Activated CD4-positive, alpha-beta T cell treated with anti-CD3 and anti-CD28 coated beads, Interleukin-2, amount 10 ng/mL, durations not matched to agents 24 days and 14 days (primary cell): ENCODE data around the gene CCNY. TPM values are rescaled to one million over a fixed set of nuclear protein-coding genes. Genes with fewer than 3 reads are reported as not detected.
A peak's percentile ranks its signal among the peaks of the same experiment; 100 is the strongest.

Experiments used
- DNase-seq: peaks from one replicate; pipeline ENCODE4 v3.0.0; 2022
- H3K27ac Mint-ChIP-seq: one replicate; pipeline ENCODE4 v1.8.0; 2022; ENCODE audit warnings: mild to moderate bottlenecking, mixed read lengths
- H3K27me3 Mint-ChIP-seq: one replicate; pipeline ENCODE4 v1.8.0; 2022; ENCODE audit warnings: mixed read lengths
- H3K36me3 Mint-ChIP-seq: one replicate; pipeline ENCODE4 v1.8.0; 2022; ENCODE audit warnings: low read depth, mild to moderate bottlenecking, mixed read lengths
- H3K4me1 Mint-ChIP-seq: one replicate; pipeline ENCODE4 v1.8.0; 2021; ENCODE audit warnings: mixed read lengths
- H3K4me3 Mint-ChIP-seq: one replicate; pipeline ENCODE4 v1.8.0; 2022; ENCODE audit warnings: mild to moderate bottlenecking, moderate library complexity, mixed read lengths
- H3K9me3 Mint-ChIP-seq: one replicate; pipeline ENCODE4 v1.8.0; 2021; ENCODE audit warnings: mixed read lengths
- intact Hi-C: fragments of 100-400 bp; cut with micrococcal nuclease; formaldehyde crosslinking; loops from one replicate; pipeline ENCODE4 v1.15.1; 2023
- total RNA-seq: library from RNA; stranded (reverse); gene quantifications from 2 replicates; pipeline ENCODE4 v1.2.3, GENCODE V29; 2022

Gene CCNY
- total RNA-seq, 1 donor from 2014 or later, result 58.8 TPM

DNA sequence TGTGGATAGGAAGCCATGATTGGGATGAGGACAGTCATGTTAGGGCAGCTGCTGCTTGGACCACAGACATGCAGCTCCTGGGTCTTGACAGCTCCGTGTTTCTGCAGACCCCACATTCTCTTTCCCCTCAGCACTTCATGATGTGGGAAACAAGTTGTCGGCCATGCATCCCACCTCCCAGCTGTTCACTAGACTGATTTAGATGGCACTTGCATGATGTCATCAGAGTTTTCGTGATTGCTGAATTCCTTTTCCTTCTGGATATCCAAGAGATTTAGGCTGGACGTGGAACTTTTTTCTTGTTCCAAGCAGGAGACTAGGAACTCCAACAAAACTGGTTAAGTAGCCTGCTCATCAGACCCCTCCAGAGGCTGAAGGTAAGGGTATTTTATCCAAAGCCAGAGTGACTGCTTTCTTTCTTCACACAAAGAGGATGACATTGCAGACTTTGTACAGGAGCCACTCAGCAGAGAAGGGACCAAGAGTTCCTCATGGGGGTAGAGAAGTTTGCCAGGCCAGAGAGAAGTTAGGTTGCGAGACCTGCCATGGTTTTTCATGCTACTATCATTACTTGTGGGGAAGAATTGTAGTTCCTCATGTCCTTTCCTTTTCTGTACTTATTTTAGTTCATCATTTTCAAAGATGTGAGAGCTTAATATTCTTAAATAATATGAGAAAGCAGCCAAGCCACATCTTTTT is 151.2 kb downstream of the CCNY start:
- H3K4me3 Mint-ChIP-seq, result no peak overlapping the region
- H3K27ac Mint-ChIP-seq, result no peak overlapping the region
- DNase-seq, result no peak
- H3K4me1 Mint-ChIP-seq, result peaks cover 2% of the 10 kb centered on the region
- H3K36me3 Mint-ChIP-seq, result peaks cover 15% of the 10 kb centered on the region
- H3K9me3 Mint-ChIP-seq, result no peaks in the 10 kb centered on the region
- intact Hi-C loops, result no loop called here
- H3K27me3 Mint-ChIP-seq, result no peaks in the 10 kb centered on the region

- no peak overlapping the region for H3K4me3 Mint-ChIP-seq
Observed at GRCh38 chr10:35488228-35488627, 151.9 kb downstream of the CCNY start.

DNA sequence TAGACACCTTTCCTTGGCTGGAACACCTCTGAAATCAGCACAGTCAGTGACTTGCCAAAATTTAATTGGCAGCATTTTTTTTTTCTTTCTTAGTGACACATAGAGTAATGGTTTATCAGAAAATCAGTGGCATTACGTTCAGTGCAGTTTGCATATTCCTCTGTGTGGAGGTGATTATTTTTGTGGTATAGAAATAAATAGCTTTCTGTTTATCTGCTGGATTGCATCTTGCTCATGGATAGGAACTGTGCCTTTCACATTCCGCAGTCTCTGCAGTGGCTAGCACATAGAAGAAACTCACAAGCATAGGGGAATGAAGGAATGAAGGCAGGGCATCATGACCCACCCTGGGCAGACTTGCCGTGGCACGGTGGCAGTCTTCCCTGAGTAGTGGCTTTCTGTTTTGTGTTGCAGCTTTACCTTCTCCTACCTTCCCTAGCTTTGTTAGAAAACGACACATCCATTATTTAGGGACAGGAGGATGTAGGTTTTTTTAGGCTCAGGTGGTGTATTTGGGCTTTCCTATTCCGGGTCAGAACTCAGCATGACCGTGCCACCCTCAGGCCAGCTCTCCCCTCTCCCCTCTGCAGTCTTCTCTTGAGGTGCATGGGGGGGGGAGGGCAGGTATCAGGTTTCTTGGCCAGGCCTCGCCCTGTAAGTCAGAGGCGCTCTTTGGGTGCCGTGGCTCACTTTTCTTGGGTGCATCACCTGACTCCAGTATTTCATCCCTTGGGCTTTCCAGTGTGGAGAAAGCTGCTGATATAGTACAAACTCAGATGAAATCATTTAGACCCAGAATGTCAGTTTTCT is 156.3 kb downstream of the CCNY start:
- Mint-ChIP-seq H3K4me3 (no peak overlapping the region), H3K36me3 (no peaks in the 10 kb centered on the region), H3K27ac (no peak overlapping the region), H3K9me3 (no peaks in the 10 kb centered on the region), H3K4me1 (peaks cover 9% of the 10 kb centered on the region), H3K27me3 (no peaks in the 10 kb centered on the region)
- intact Hi-C loops, result no loop called here
- DNase-seq, result no peak

More at GRCh38 chr10:35488228-35488627, 151.9 kb downstream of the CCNY start:
- no peaks in the 10 kb centered on the region for H3K27me3 Mint-ChIP-seq
- H3K4me1 Mint-ChIP-seq, result peaks cover 2% of the 10 kb centered on the region
- DNase-seq, result no peak
- intact Hi-C loops, result no loop called here
- no peaks in the 10 kb centered on the region for H3K9me3 Mint-ChIP-seq
- H3K36me3 Mint-ChIP-seq, result peaks cover 14% of the 10 kb centered on the region
- H3K27ac Mint-ChIP-seq, result no peak overlapping the region

- peaks cover 9% of the 10 kb centered on the region for H3K4me1 Mint-ChIP-seq
- intact Hi-C loops, result no loop called here
- no peaks in the 10 kb centered on the region for H3K9me3 Mint-ChIP-seq
- H3K36me3 Mint-ChIP-seq, result no peaks in the 10 kb centered on the region
- no peak overlapping the region for H3K4me3 Mint-ChIP-seq
- no peaks in the 10 kb centered on the region for H3K27me3 Mint-ChIP-seq
- H3K27ac Mint-ChIP-seq, result no peak overlapping the region
- no peak for DNase-seq
Observed at GRCh38 chr10:35493196-35494118, 157.1 kb downstream of the CCNY start.

GRCh38 chr10:35495521-35496119 is 159.3 kb downstream of the CCNY start:
- Mint-ChIP-seq H3K27me3 (no peaks in the 10 kb centered on the region), H3K4me3 (no peak overlapping the region), H3K27ac (peak overlapping the region; percentile 32), H3K36me3 (no peaks in the 10 kb centered on the region), H3K4me1 (peaks cover 15% of the 10 kb centered on the region), H3K9me3 (no peaks in the 10 kb centered on the region)
- intact Hi-C loops, result no loop called here
- DNase-seq, result no peak

DNA sequence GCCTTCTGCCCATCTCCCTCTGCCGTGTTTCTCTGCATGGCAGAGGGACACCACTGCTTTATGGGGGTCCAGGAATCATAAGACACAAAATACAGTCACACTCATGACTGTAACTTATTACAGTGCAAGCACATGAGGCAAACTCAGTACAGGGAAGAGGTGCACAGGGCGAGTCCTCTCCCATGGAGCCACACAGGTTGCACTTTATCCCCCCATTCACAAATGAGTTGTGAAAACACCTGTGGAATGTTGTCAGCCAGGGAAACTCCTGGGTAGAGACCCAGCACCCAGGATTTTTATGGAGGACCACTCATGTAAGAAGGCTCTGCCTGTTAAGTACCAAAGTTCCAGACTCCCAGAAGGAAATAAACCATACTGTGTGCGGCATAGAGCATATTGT is 161.6 kb downstream of the CCNY start:
- Mint-ChIP-seq H3K9me3 (no peaks in the 10 kb centered on the region), H3K27ac (no peak overlapping the region), H3K4me1 (peaks cover 15% of the 10 kb centered on the region), H3K36me3 (no peaks in the 10 kb centered on the region), H3K27me3 (no peaks in the 10 kb centered on the region), H3K4me3 (no peak overlapping the region)
- intact Hi-C loops, result no loop called here
- no peak for DNase-seq

DNA sequence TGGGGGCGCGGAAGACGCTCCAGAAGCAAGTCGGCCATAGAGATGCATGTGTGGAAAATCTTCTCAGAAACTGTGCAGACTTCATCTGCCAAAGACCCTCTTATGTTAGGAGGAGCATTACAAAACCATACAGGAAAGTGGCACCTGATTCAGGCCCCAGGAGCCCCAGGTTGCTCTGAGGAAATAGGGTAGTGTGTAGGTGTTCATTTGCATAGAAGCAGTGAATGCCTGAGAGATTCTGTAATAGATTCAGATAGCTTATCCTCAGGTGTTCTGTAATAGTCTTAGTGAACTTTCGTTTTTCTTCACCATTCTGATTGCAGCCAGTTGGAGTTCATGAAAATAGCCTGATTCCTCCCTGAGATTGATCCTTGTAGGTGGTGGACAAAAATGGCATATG is 162.4 kb downstream of the CCNY start:
- intact Hi-C loops, result no loop called here
- Mint-ChIP-seq H3K36me3 (no peaks in the 10 kb centered on the region), H3K27ac (no peak overlapping the region), H3K4me1 (peaks cover 15% of the 10 kb centered on the region), H3K27me3 (no peaks in the 10 kb centered on the region), H3K9me3 (no peaks in the 10 kb centered on the region), H3K4me3 (no peak overlapping the region)
- DNase-seq, result no peak

DNA sequence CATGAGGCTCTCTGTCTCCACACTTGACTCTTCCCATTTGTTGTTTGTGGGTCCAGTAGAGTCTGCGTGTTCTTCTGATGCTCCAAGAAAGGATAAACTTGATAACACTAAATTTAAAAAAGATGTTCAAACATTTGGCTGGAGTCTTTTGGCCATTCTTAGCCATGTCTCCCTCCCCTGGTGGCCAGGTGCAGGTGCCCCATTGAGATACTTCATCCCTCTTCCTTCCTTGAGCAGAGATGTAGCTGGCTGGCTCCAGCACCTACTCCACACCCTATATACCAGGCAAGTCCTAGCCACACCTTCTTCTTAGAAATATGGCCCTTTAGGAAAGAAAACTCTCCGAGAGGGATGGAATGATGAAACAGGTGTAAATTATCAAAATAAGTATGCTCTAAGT is 165.6 kb downstream of the CCNY start:
- no peak for DNase-seq
- no peak overlapping the region for H3K27ac Mint-ChIP-seq

GRCh38 chr10:35502692-35503091 is 166.4 kb downstream of the CCNY start:
- Mint-ChIP-seq H3K9me3 (no peaks in the 10 kb centered on the region), H3K27me3 (no peaks in the 10 kb centered on the region), H3K4me1 (peaks cover 5% of the 10 kb centered on the region), H3K4me3 (no peak overlapping the region), H3K27ac (no peak overlapping the region), H3K36me3 (no peaks in the 10 kb centered on the region)
- DNase-seq, result no peak
- intact Hi-C loops, result no loop called here

More for the DNA sequence above, 165.6 kb downstream of the CCNY start:
- H3K9me3 Mint-ChIP-seq, result no peaks in the 10 kb centered on the region
- intact Hi-C loops, result no loop called here
- peaks cover 5% of the 10 kb centered on the region for H3K4me1 Mint-ChIP-seq
- no peaks in the 10 kb centered on the region for H3K36me3 Mint-ChIP-seq
- no peak overlapping the region for H3K4me3 Mint-ChIP-seq
- no peaks in the 10 kb centered on the region for H3K27me3 Mint-ChIP-seq

GRCh38 chr10:35503578-35503977 is 167.3 kb downstream of the CCNY start:
- H3K36me3 Mint-ChIP-seq, result no peaks in the 10 kb centered on the region
- no peak overlapping the region for H3K4me3 Mint-ChIP-seq
- peaks cover 5% of the 10 kb centered on the region for H3K4me1 Mint-ChIP-seq
- H3K27ac Mint-ChIP-seq, result no peak overlapping the region
- H3K9me3 Mint-ChIP-seq, result no peaks in the 10 kb centered on the region
- H3K27me3 Mint-ChIP-seq, result no peaks in the 10 kb centered on the region
- intact Hi-C loops, result no loop called here
- DNase-seq, result no peak

DNA sequence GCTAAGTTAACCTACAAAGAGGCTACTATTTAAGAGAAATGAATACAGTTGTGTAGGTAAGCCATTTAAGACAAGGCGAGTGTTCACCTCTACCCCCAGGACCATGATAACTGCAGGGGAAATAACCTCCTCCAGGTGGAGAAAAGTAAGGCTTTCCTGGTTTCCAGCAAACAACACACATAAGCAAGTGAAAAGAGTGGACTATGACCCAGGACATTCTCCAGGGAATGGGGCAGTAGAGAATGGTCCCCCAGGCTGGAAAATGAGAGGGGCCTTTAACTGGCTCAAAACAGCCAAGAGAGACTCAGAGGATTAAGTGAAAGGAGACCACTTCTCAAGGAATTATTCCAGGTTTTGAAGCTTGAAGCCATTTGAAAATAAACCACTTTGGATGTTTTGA is 167.8 kb downstream of the CCNY start:
- Mint-ChIP-seq H3K27ac (no peak overlapping the region), H3K4me1 (no peaks in the 10 kb centered on the region), H3K9me3 (no peaks in the 10 kb centered on the region), H3K4me3 (no peak overlapping the region), H3K27me3 (no peaks in the 10 kb centered on the region), H3K36me3 (no peaks in the 10 kb centered on the region)
- intact Hi-C loops, result no loop called here
- DNase-seq, result no peak

DNA sequence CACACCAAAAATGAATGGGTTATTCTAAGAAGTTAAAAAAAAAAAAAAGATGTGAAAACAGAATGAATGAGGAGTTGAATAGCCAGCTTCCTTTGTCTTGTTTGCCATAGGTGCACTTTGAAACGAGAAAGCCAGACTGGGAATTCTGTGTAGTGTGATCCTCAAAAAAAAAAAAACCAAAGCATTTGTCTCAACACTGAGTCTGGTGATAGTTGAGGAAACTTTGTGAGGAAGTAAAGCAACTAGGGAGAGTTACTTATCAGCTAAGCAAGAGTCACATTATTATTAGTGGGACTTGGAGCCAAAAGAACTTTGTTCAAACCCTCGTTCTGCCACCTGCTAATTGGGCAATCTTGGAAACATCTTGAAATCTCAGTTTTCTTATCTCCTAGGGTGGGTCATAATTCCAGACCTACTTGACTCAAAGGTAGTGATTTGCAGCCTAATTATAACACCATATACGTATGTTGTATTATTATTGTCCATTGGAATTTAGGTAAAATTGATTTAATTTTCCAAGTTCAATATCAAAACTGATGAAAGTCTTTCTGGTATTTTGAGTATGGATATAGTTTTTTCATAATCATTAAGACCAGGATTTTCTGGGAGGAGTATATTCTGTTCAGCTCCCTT is 169.0 kb downstream of the CCNY start:
- intact Hi-C loops, result no loop called here
- Mint-ChIP-seq H3K4me3 (no peak overlapping the region), H3K27me3 (no peaks in the 10 kb centered on the region), H3K36me3 (no peaks in the 10 kb centered on the region), H3K27ac (no peak overlapping the region), H3K9me3 (no peaks in the 10 kb centered on the region), H3K4me1 (no peaks in the 10 kb centered on the region)
- no peak for DNase-seq

GRCh38 chr10:35506741-35507140 is 170.4 kb downstream of the CCNY start:
- intact Hi-C loops, result no loop called here

More at GRCh38 chr10:35506741-35507140, 170.4 kb downstream of the CCNY start:
- DNase-seq, result no peak
- Mint-ChIP-seq H3K4me1 (no peaks in the 10 kb centered on the region), H3K27me3 (no peaks in the 10 kb centered on the region), H3K9me3 (no peaks in the 10 kb centered on the region), H3K27ac (no peak overlapping the region), H3K4me3 (no peak overlapping the region), H3K36me3 (peaks cover 2% of the 10 kb centered on the region)
